ENCODE measurements around the gene G2E3.
"Not testable (repeated sequence)": the region's sequence is repeated elsewhere in the genome, so short reads cannot be mapped to it uniquely, and the experiment has no call there.

The G2E3 gene

GRCh38 chr14:30600922-30601918 is 42.3 kb downstream of the G2E3 start:
- Histone ChIP-seq H3K36me3 (ENCODE audit: insufficient read depth, low read length) (peaks cover 73% of the 10 kb centered on the region), H3K27ac (no peak overlapping the region), H3K9me3 (ENCODE audit: low read depth, low read length) (no peaks in the 10 kb centered on the region), H3K9ac (ENCODE audit: insufficient read length) (no peak overlapping the region), H3K4me3 (no peak overlapping the region)
- no peak for DNase-seq (ENCODE audit: low read depth, low spot score)
- TF ChIP-seq FOXP2 (optimal IDR thresholded peaks at IDR 0.05; ENCODE audit: control extremely low read depth, extremely low read length, insufficient read depth), result no peak
- no peak for TF ChIP-seq EZH2 (IDR thresholded peaks at IDR 0.05)
- TF ChIP-seq POLR2AphosphoS5 (IDR thresholded peaks at IDR 0.05; ENCODE audit: borderline replicate concordance, low read depth, low read length), result no peak

DNA sequence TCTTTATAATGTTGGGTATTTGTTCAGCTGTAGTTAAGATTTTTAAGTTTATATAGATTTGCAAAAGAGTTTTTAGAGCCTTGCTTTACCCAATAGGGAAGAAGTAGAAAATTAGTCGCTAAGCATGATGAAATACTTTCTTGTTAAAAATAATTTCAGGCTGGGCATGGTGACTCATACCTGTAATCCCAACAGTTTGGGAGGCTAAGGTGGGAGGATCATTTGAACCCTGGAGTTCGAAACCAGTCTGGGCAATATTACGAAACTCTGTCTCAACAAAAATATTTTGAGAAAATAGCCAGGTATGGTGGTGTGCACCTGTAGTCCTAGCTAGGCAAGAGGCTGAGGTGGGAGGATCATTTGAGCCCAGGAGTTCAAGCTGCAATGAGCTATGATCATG is 44.4 kb downstream of the G2E3 start:
- DNase-seq (ENCODE audit: low read depth, low spot score), result no peak
- no peak overlapping the region for H3K27ac ChIP-seq
- peaks cover 69% of the 10 kb centered on the region for H3K36me3 ChIP-seq (ENCODE audit: insufficient read depth, low read length)
- no peaks in the 10 kb centered on the region for H3K9me3 ChIP-seq (ENCODE audit: low read depth, low read length)
- no peak for TF ChIP-seq POLR2AphosphoS5 (IDR thresholded peaks at IDR 0.05; ENCODE audit: borderline replicate concordance, low read depth, low read length)
- TF ChIP-seq FOXP2 (optimal IDR thresholded peaks at IDR 0.05; ENCODE audit: control extremely low read depth, extremely low read length, insufficient read depth), result no peak
- TF ChIP-seq EZH2 (IDR thresholded peaks at IDR 0.05), result no peak
- no peak overlapping the region for H3K4me3 ChIP-seq
- no peak overlapping the region for H3K9ac ChIP-seq (ENCODE audit: insufficient read length)

GRCh38 chr14:30604696-30605095 is 45.7 kb downstream of the G2E3 start:
- H3K9me3 ChIP-seq (ENCODE audit: low read depth, low read length); H3K4me3 ChIP-seq; DNase-seq (ENCODE audit: low read depth, low spot score); H3K9ac ChIP-seq (ENCODE audit: insufficient read length); H3K27ac ChIP-seq: not testable (repeated sequence)
- H3K36me3 ChIP-seq (ENCODE audit: insufficient read depth, low read length), result peaks cover 68% of the 10 kb centered on the region

GRCh38 chr14:30607156-30607780 is 48.3 kb downstream of the G2E3 start:
- DNase-seq (ENCODE audit: low read depth, low spot score), result no peak
- Histone ChIP-seq H3K36me3 (ENCODE audit: insufficient read depth, low read length) (peaks cover 51% of the 10 kb centered on the region), H3K9me3 (ENCODE audit: low read depth, low read length) (no peaks in the 10 kb centered on the region), H3K9ac (ENCODE audit: insufficient read length) (no peak overlapping the region), H3K27ac (no peak overlapping the region), H3K4me3 (no peak overlapping the region)
- TF ChIP-seq FOXP2 (optimal IDR thresholded peaks at IDR 0.05; ENCODE audit: control extremely low read depth, extremely low read length, insufficient read depth), result no peak
- no peak for TF ChIP-seq EZH2 (IDR thresholded peaks at IDR 0.05)
- no peak for TF ChIP-seq POLR2AphosphoS5 (IDR thresholded peaks at IDR 0.05; ENCODE audit: borderline replicate concordance, low read depth, low read length)

DNA sequence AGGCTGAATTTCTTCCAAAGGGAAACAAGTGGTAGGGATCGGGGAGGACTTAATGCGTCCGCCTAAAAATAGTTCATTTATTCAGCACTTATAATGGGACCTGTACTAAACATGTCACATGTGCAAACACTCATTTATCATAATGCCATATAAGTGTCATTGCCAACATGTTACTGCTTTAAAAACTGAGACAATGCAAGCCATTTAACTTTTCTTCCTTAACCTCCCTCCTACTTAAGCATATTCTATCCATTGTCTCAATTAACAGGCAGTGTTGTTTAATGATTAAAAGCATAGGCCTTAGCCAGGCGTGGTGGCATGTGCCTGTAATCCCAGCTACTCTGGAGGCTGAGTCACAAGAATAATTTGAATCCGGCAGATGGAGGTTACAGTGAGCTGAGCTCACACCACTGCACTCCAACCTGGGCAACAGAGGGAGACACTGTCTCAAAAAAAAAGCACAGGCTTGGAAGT is 49.6 kb downstream of the G2E3 start:
- DNase-seq (ENCODE audit: low read depth, low spot score), result no peak

DNA sequence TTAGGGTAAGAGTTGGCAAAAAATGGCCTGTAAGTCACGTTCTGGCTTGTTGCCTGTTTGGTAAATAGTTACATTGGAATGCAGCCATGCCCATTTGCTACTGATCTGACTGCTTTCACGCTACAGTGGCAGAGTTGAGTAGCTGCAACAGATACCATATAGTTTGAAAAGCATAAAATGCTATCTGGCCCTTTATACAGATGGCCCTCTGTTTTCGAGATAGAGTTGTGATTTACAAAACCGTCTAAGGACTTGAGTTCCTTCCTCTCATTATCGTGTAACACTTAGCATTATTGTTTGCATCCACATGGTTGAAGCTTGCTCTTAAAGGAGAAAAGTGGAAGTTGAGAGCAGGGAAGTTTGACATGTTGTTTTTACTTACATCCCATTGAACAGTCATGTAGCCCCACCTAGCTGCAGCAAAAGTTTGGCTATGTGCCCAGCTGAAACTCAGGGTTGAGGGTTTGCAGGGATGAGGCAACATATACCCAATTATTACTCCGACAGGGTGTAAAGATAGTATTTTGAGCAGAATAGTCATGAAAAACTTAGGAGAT is 51.9 kb downstream of the G2E3 start:
- no peak for DNase-seq (ENCODE audit: low read depth, low spot score)
- Histone ChIP-seq H3K9me3 (ENCODE audit: low read depth, low read length) (no peaks in the 10 kb centered on the region), H3K36me3 (ENCODE audit: insufficient read depth, low read length) (peaks cover 45% of the 10 kb centered on the region), H3K4me3 (no peak overlapping the region), H3K9ac (ENCODE audit: insufficient read length) (no peak overlapping the region), H3K27ac (0 out of 2 replicates have a peak overlapping the region, but pooled peaks have one; percentile 11)
- TF ChIP-seq EZH2 (IDR thresholded peaks at IDR 0.05), result no peak
- no peak for TF ChIP-seq POLR2AphosphoS5 (IDR thresholded peaks at IDR 0.05; ENCODE audit: borderline replicate concordance, low read depth, low read length)
- TF ChIP-seq FOXP2 (optimal IDR thresholded peaks at IDR 0.05; ENCODE audit: control extremely low read depth, extremely low read length, insufficient read depth), result no peak

More for the DNA sequence above, 49.6 kb downstream of the G2E3 start:
- TF ChIP-seq FOXP2 (optimal IDR thresholded peaks at IDR 0.05; ENCODE audit: control extremely low read depth, extremely low read length, insufficient read depth) (no peak), POLR2AphosphoS5 (IDR thresholded peaks at IDR 0.05; ENCODE audit: borderline replicate concordance, low read depth, low read length) (no peak), EZH2 (IDR thresholded peaks at IDR 0.05) (no peak)
- no peak overlapping the region for H3K9ac ChIP-seq (ENCODE audit: insufficient read length)
- no peak overlapping the region for H3K4me3 ChIP-seq
- no peaks in the 10 kb centered on the region for H3K9me3 ChIP-seq (ENCODE audit: low read depth, low read length)
- no peak overlapping the region for H3K27ac ChIP-seq
- peaks cover 46% of the 10 kb centered on the region for H3K36me3 ChIP-seq (ENCODE audit: insufficient read depth, low read length)

- no peaks in the 10 kb centered on the region for H3K9me3 ChIP-seq (ENCODE audit: low read depth, low read length)
- no peak for DNase-seq (ENCODE audit: low read depth, low spot score)
- H3K36me3 ChIP-seq (ENCODE audit: insufficient read depth, low read length), result peaks cover 52% of the 10 kb centered on the region
- TF ChIP-seq FOXP2 (optimal IDR thresholded peaks at IDR 0.05; ENCODE audit: control extremely low read depth, extremely low read length, insufficient read depth), result no peak
- TF ChIP-seq EZH2 (IDR thresholded peaks at IDR 0.05), result no peak
- TF ChIP-seq POLR2AphosphoS5 (IDR thresholded peaks at IDR 0.05; ENCODE audit: borderline replicate concordance, low read depth, low read length), result no peak
- H3K9ac ChIP-seq (ENCODE audit: insufficient read length), result no peak overlapping the region
- H3K4me3 ChIP-seq, result no peak overlapping the region
- no peak overlapping the region for H3K27ac ChIP-seq
Observed at GRCh38 chr14:30614155-30614554, 55.2 kb downstream of the G2E3 start.

DNA sequence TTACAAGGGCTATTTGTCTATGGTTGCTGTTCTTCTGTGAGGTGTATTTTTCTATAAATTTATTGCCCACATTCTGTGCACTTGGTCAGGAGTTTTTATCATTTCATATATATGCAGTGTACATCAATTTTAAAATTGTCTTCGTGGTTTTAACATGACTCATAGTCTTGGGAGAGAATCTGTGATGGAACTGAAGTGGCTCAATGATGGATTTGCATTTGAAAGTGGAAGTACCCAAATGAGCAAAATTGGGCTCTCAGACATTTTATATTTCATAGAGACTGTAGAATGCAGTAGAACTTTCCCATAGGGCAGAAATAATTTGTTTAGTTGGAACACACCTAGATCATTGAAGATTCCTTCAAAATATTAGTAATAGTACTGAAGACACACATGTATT is 61.2 kb downstream of the G2E3 start:
- DNase-seq (ENCODE audit: low read depth, low spot score), result no peak
- H3K4me3 ChIP-seq, result no peak overlapping the region
- no peak for TF ChIP-seq FOXP2 (optimal IDR thresholded peaks at IDR 0.05; ENCODE audit: control extremely low read depth, extremely low read length, insufficient read depth)
- no peak for TF ChIP-seq POLR2AphosphoS5 (IDR thresholded peaks at IDR 0.05; ENCODE audit: borderline replicate concordance, low read depth, low read length)
- TF ChIP-seq EZH2 (IDR thresholded peaks at IDR 0.05), result no peak
- H3K36me3 ChIP-seq (ENCODE audit: insufficient read depth, low read length), result peaks cover 25% of the 10 kb centered on the region
- H3K27ac ChIP-seq, result no peak overlapping the region
- H3K9ac ChIP-seq (ENCODE audit: insufficient read length), result no peak overlapping the region
- no peaks in the 10 kb centered on the region for H3K9me3 ChIP-seq (ENCODE audit: low read depth, low read length)

All from SK-N-MC (cell line).